LNCaP clone FGC (cell line): ENCODE measurements around the gene WSCD1.

Experiments
- DNase-seq: peaks from one replicate; pipeline ENCODE4 v3.0.0-alpha.2; 2011; ENCODE audit warnings: low read depth
- H3K4me3 ChIP-seq: 2 replicates; pipeline ENCODE4 v1.5.1; 2011; ENCODE audit warnings: mild to moderate bottlenecking, low read depth, low read length, control low read depth
- TF ChIP-seq, protein P1 (sequence below): IDR thresholded peaks from 2 replicates; pipeline ENCODE4 v1.5.1; 2012; ENCODE audit warnings: mild to moderate bottlenecking; ENCODE audit not compliant: control insufficient read depth, insufficient read depth; ENCODE audit errors: extremely low read depth

The WSCD1 gene

DNA sequence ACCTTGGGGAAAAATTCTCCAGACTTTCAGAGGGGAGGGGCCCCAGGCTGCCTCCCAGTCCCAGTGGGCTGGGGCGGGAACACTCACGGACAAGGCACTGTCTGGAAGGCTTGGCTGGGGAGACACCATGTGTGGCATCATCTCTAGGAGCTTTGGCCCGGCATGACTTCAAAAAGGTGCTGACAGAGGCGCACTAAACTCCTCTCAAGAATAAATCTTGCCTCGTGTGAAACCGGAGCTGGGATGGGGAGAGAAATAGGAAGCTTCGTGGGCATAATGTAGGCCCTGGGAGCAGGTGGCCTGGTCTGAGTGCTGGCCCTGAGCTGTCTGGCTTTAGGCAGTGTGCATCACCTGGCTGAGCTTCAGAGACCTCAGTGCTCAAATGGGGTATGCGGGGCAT lies 5.7 kb downstream of the WSCD1 start:
- TF ChIP-seq, protein P1, sequence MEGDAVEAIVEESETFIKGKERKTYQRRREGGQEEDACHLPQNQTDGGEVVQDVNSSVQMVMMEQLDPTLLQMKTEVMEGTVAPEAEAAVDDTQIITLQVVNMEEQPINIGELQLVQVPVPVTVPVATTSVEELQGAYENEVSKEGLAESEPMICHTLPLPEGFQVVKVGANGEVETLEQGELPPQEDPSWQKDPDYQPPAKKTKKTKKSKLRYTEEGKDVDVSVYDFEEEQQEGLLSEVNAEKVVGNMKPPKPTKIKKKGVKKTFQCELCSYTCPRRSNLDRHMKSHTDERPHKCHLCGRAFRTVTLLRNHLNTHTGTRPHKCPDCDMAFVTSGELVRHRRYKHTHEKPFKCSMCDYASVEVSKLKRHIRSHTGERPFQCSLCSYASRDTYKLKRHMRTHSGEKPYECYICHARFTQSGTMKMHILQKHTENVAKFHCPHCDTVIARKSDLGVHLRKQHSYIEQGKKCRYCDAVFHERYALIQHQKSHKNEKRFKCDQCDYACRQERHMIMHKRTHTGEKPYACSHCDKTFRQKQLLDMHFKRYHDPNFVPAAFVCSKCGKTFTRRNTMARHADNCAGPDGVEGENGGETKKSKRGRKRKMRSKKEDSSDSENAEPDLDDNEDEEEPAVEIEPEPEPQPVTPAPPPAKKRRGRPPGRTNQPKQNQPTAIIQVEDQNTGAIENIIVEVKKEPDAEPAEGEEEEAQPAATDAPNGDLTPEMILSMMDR = no peak
- H3K4me3 ChIP-seq = no peak overlapping the region
- no peak for DNase-seq

DNA sequence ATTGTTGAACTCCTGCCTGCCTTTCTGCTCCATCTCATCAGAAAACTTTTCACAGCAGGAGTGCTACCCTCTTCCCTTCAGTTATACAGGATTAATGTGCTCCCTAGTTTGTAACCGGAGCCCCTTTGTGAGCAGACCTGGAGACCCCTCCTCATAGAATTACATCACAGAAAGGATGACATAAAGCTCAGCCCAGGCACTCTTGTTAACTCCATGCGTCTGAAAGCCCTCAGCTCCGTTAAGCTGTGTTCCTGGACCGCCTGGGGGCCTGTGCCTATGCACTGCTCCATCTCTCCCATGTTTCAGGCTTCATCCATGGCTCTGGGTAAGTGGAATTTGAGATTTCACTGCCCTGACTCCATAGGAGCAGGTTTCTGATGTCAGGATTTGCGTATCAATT lies 7.6 kb downstream of the WSCD1 start:
- TF ChIP-seq, protein P1 = no peak
- DNase-seq = no peak

GRCh38 chr17:6078458-6078871 lies 8.3 kb downstream of the WSCD1 start:
- no peak overlapping the region for H3K4me3 ChIP-seq
- DNase-seq = no peak

More for the DNA sequence above, 7.6 kb downstream of the WSCD1 start:
- no peak overlapping the region for H3K4me3 ChIP-seq

DNA sequence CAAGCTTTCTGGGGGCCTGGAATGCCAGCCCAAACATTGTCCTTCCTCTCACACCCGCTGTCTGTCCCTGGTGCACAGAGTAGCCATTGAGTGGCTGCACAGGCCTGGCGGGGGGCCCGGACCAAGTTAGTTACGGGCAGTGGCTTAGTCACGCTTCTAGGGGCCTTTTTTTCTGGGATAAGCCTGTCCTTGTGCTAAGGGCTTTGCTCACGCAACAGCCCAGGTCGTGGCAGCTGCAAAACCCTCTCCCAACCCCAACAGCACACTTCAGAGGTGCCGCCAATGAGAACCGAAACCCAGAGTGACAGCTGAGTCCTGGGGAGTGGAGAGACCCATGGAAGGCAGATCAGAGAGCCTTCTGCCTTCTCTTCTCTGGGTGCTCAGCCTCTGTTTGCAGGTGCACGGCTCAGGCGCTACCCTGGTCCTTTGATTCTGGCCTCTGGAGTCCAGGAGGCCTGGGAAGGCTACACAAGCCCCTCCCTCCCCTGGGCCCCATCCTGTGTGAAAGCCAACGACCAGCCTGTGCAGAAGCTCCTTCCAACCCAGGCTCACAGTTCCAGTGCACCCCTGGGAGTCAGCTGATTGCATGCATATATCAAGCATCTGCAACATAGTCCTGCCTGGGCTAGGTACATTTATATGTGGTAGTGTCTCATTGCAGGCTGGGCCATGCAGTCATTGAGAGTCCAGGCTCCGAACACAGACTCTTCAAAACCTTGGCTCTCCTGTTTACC lies 9.1 kb downstream of the WSCD1 start:
- no peak overlapping the region for H3K4me3 ChIP-seq
- no peak for DNase-seq
- TF ChIP-seq, protein P1 = no peak

More at GRCh38 chr17:6078458-6078871, 8.3 kb downstream of the WSCD1 start:
- TF ChIP-seq, protein P1 = no peak

DNA sequence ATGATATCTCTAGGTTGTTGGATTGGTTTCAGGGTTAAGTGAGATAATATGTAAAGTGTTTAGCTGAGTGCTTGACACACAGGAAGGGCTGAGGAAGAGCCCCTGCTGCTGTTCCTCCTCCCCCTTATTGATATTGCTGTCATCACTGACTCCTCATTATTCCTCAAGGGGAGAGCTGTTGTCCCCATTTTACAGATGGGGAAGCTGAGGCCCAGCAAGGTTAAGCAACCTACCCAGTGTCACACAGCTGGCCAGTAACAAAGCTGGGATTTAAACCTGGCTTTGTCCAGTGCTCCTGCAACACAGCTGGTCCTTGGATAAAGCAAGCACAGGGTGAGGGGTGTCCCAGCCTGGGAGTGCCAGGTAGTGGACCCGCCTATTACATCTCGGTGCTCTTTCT lies 9.8 kb downstream of the WSCD1 start:
- H3K4me3 ChIP-seq = no peak overlapping the region
- no peak for DNase-seq
- TF ChIP-seq, protein P1 = no peak

- TF ChIP-seq, protein P1 = no peak
- no peak overlapping the region for H3K4me3 ChIP-seq
- no peak for DNase-seq
These were observed 10.7 kb downstream of the WSCD1 start for GRCh38 chr17:6080711-6081430.
